Fibroblast of lung (primary cell): Measurements from ENCODE around the gene FLYWCH2. TPM values are rescaled to one million over a fixed set of nuclear protein-coding genes. Genes with fewer than 3 reads are reported as not detected.
"Not testable (repeated sequence)": the region's sequence is repeated elsewhere in the genome, so short reads cannot be mapped to it uniquely, and the experiment has no call there.

Experiments
- DNase-seq, 2 donors: peaks; one replicate each; pipeline versions ENCODE4 v3.0.0 to v3.0.0-alpha.2; 2010; ENCODE audit warnings: low read depth in 2 of 2
- H2AFZ ChIP-seq: 2 replicates; pipeline ENCODE4 v1.5.1; 2012; ENCODE audit warnings: low read length, control low read depth, inconsistent platforms
- H3K27ac ChIP-seq: 2 replicates; pipeline ENCODE4 v1.5.1; 2011; ENCODE audit warnings: low read length, control low read depth; ENCODE audit not compliant: insufficient read depth
- H3K27me3 ChIP-seq: 2 replicates; pipeline ENCODE4 v1.5.1; 2011; ENCODE audit warnings: mild to moderate bottlenecking, low read length; ENCODE audit not compliant: control insufficient read depth, insufficient read depth
- H3K36me3 ChIP-seq: 2 replicates; pipeline ENCODE4 v1.5.1; 2011; ENCODE audit warnings: low read length; ENCODE audit not compliant: control insufficient read depth, insufficient read depth
- H3K4me1 ChIP-seq: 2 replicates; pipeline ENCODE4 v1.5.1; 2011; ENCODE audit warnings: low read length; ENCODE audit not compliant: control insufficient read depth, insufficient read depth; ENCODE audit errors: extremely low read depth
- H3K4me2 ChIP-seq: 2 replicates; pipeline ENCODE4 v1.5.1; 2011; ENCODE audit warnings: low read length, control low read depth; ENCODE audit not compliant: insufficient read depth; ENCODE audit errors: extremely low read depth
- H3K4me3 ChIP-seq, 4 experiments: fragments of 200-600 bp in 1 of 4; sonication (generic) in 1 of 4; replicated peaks in 1 of 4; 2 replicates each; pipeline ENCODE4 v1.5.1; 2011 to 2016; ENCODE audit warnings: low read length in 4 of 4, low read depth in 3 of 4, mild to moderate bottlenecking in 3 of 4, control low read depth in 2 of 4, inconsistent platforms in 1 of 4, mixed read lengths in 1 of 4; ENCODE audit not compliant: insufficient read depth in 1 of 4; ENCODE audit errors: control extremely low read depth in 1 of 4
- H3K79me2 ChIP-seq: 2 replicates; pipeline ENCODE4 v1.5.1; 2012; ENCODE audit warnings: mild to moderate bottlenecking, low read length, inconsistent platforms; ENCODE audit not compliant: control insufficient read depth, insufficient read depth
- H3K9ac ChIP-seq: 2 replicates; pipeline ENCODE4 v1.5.1; 2011; ENCODE audit warnings: mild to moderate bottlenecking, low read length, control low read depth; ENCODE audit not compliant: insufficient read depth
- H3K9me3 ChIP-seq: 2 replicates; pipeline ENCODE4 v1.5.1; 2012; ENCODE audit warnings: low read depth, low read length; ENCODE audit not compliant: control insufficient read depth, insufficient read depth
- H4K20me1 ChIP-seq: 2 replicates; pipeline ENCODE4 v1.5.1; 2011; ENCODE audit warnings: low read length; ENCODE audit not compliant: control insufficient read depth, insufficient read depth; ENCODE audit errors: extremely low read depth
- CTCF ChIP-seq, 2 donors: IDR thresholded peaks in 1 of 2; conservative IDR thresholded peaks in 1 of 2; 1 replicate in 1 of 2; 2 replicates in 1 of 2; pipeline ENCODE4 v1.5.1; 2011 to 2012; ENCODE audit warnings: low read length in 2 of 2, control low read depth in 1 of 2, inconsistent platforms in 1 of 2, low read depth in 1 of 2, mild to moderate bottlenecking in 1 of 2
- EZH2 ChIP-seq: IDR thresholded peaks from 2 replicates; pipeline ENCODE4 v1.5.1; 2012; ENCODE audit warnings: low read length, control low read depth, mild to moderate bottlenecking; ENCODE audit errors: missing control alignments
- polyA plus RNA-seq, 2 donors: library from polyadenylated mRNA; depleted of rRNA in 1 of 2; stranded (reverse) in 1 of 2; unstranded in 1 of 2; fragments of >200 nt; gene quantifications; 2 replicates each; pipeline ENCODE4 v1.2.1, GENCODE V29; 2011 to 2012; ENCODE audit warnings: missing spikeins in 1 of 2
- total RNA-seq: library from RNA; depleted of rRNA; stranded (reverse); fragments of >200 nt; gene quantifications from 2 replicates; pipeline ENCODE4 v1.2.1, GENCODE V29; 2014

The FLYWCH2 gene
- total and polyA plus RNA-seq, 2 donors (not counting 1 experiment from before 2014, with no cell fraction given), result 21.2 to 55.2 TPM

GRCh38 chr16:2927010-2927646 is 44.1 kb downstream of the FLYWCH2 start:
- TF ChIP-seq EZH2 (no peak), CTCF (conservative IDR thresholded peaks at IDR 0.05 in 1 of 2, IDR thresholded peaks at IDR 0.05 in 1 of 2; ENCODE audit: low read depth in 1 of 2, low read length in 2 of 2) (peak; percentile 86)
- Histone ChIP-seq H3K79me2 (no peaks in the 10 kb centered on the region), H3K27me3 (no peaks in the 10 kb centered on the region), H2AFZ (peak overlapping the region; percentile 43), H3K4me2 (peak overlapping the region; percentile 32), H3K9me3 (no peaks in the 10 kb centered on the region), H3K4me3 (peak overlapping the region in 2 of 4 experiments; percentile 5 to 19), H3K27ac (no peak overlapping the region), H3K9ac (no peak overlapping the region), H3K36me3 (peaks cover 11% of the 10 kb centered on the region), H3K4me1 (peaks cover 3% of the 10 kb centered on the region), H4K20me1 (no peaks in the 10 kb centered on the region)
- DNase-seq, result peak; percentile 77 to 88

DNA sequence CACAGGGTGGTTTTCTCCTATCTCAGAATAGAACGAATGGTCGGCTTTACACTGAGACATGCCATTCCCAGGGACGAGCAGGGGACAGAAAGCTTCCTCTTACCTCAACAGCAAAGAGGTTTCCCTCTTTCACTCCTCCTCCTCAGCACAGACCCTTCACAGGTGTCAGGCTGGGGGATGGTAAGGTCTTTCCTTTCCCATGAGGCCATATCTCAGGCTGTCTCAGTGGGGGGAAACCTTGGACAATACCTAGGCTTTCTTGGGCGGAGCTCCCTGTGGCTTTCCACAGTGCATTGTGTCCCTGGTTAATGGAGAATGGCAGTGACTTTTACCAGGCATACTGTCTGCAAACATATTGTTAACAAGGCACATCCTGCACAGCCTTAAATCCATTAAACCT is 45.1 kb downstream of the FLYWCH2 start:
- not testable (repeated sequence) for DNase-seq, H4K20me1 ChIP-seq, H3K36me3 ChIP-seq

GRCh38 chr16:2928796-2929195 is 45.8 kb downstream of the FLYWCH2 start:
- H3K79me2 ChIP-seq, result no peaks in the 10 kb centered on the region
- H3K36me3 ChIP-seq, result peaks cover 10% of the 10 kb centered on the region
- no peaks in the 10 kb centered on the region for H3K27me3 ChIP-seq
- H3K9me3 ChIP-seq, result no peaks in the 10 kb centered on the region
- H3K27ac ChIP-seq, result no peak overlapping the region
- no peak for DNase-seq
- no peak overlapping the region for H3K4me2 ChIP-seq
- H2AFZ ChIP-seq, result no peak overlapping the region
- TF ChIP-seq CTCF (conservative IDR thresholded peaks at IDR 0.05 in 1 of 2, IDR thresholded peaks at IDR 0.05 in 1 of 2; ENCODE audit: low read depth in 1 of 2, low read length in 2 of 2) (no peak), EZH2 (no peak)
- no peak overlapping the region for H3K9ac ChIP-seq
- no peak overlapping the region for H3K4me3 ChIP-seq
- no peaks in the 10 kb centered on the region for H4K20me1 ChIP-seq
- peaks cover 3% of the 10 kb centered on the region for H3K4me1 ChIP-seq

More for the DNA sequence above, 45.1 kb downstream of the FLYWCH2 start:
- H2AFZ ChIP-seq, H3K4me1 ChIP-seq, H3K9ac ChIP-seq, H3K9me3 ChIP-seq, H3K79me2 ChIP-seq, H3K4me3 ChIP-seq, H3K27ac ChIP-seq, H3K4me2 ChIP-seq, H3K27me3 ChIP-seq: not testable (repeated sequence)
